HepG2 (cell line): Measurements from ENCODE around the gene PHRF1. TPM values are rescaled to one million over a fixed set of nuclear protein-coding genes. Genes with fewer than 3 reads are reported as not detected.

Experiments used
- CENPX ChIP-seq: sonication (generic); formaldehyde crosslinking; IDR thresholded peaks from 2 replicates; pipeline ENCODE4 v1.9.0; 2021; ENCODE audit warnings: mild to moderate bottlenecking, missing genetic modification reagents, moderate library complexity
- KAT2B ChIP-seq: fragments of 150-350 bp; IDR thresholded peaks from 2 replicates; pipeline ENCODE4 v1.6.1; 2014; ENCODE audit warnings: low read depth, low read length, borderline replicate concordance
- KDM5B ChIP-seq: sonication (generic); formaldehyde crosslinking; IDR thresholded peaks from 2 replicates; pipeline ENCODE4 v1.4.0; 2020; ENCODE audit warnings: missing genetic modification reagents, mild to moderate bottlenecking, borderline replicate concordance
- RBFOX2 ChIP-seq: fragments of 200-400 bp; formaldehyde crosslinking; IDR thresholded peaks from 2 replicates; pipeline ENCODE4 v1.6.1; 2017; ENCODE audit warnings: low read depth, mild to moderate bottlenecking, low read length
- ZBTB7B ChIP-seq: sonication (generic); formaldehyde crosslinking; IDR thresholded peaks from 2 replicates; pipeline ENCODE4 v1.4.0; 2020; ENCODE audit warnings: missing genetic modification reagents
- ZNF20 ChIP-seq: sonication (generic); formaldehyde crosslinking; IDR thresholded peaks from 2 replicates; pipeline ENCODE4 v1.4.0; 2020; ENCODE audit warnings: mild to moderate bottlenecking, moderate library complexity, missing genetic modification reagents
- ZNF558 ChIP-seq: sonication (generic); formaldehyde crosslinking; IDR thresholded peaks from 2 replicates; pipeline ENCODE4 v1.9.0; 2022; ENCODE audit warnings: mild to moderate bottlenecking, missing genetic modification reagents, borderline replicate concordance
- ZNF737 ChIP-seq: sonication (generic); formaldehyde crosslinking; IDR thresholded peaks from 2 replicates; pipeline ENCODE4 v1.5.0; 2020; ENCODE audit warnings: missing genetic modification reagents, mild to moderate bottlenecking, borderline replicate concordance
- polyA plus RNA-seq, 8 experiments: library from polyadenylated mRNA; depleted of rRNA in 3 of 8; stranded (reverse) in 7 of 8; unstranded in 1 of 8; fragments of >200 nt; fragmentation: Illumina TruSeq in 4 of 8; extraction: Trizol in 4 of 8; gene quantifications; 2 replicates each; pipeline versions ENCODE4 v1.2.1 to v1.2.3, GENCODE V29; 2011 to 2016; ENCODE audit warnings: low read depth in 4 of 8, missing spikeins in 1 of 8, mixed read lengths in 1 of 8; ENCODE audit not compliant: insufficient read depth in 1 of 8
- total RNA-seq, 5 experiments: library from RNA; depleted of rRNA; stranded (reverse); fragments of >200 nt; fragmentation: Illumina TruSeq; extraction: Trizol; gene quantifications; 2 replicates each; pipeline ENCODE4 v1.2.3, GENCODE V29; 2016; ENCODE audit warnings: low read depth in 1 of 5
- TF ChIP-seq, protein P1 (sequence below): sonication (generic); formaldehyde crosslinking; IDR thresholded peaks from 2 replicates; pipeline ENCODE4 v1.4.0; 2020; ENCODE audit warnings: missing genetic modification reagents
- TF ChIP-seq, protein P2 (sequence below): sonication (generic); formaldehyde crosslinking; IDR thresholded peaks from 2 replicates; pipeline ENCODE4 v1.8.0; 2022; ENCODE audit warnings: mild to moderate bottlenecking, missing genetic modification reagents; ENCODE audit not compliant: insufficient replicate concordance
- TF ChIP-seq, protein P3 (sequence below): sonication (generic); formaldehyde crosslinking; IDR thresholded peaks from 2 replicates; pipeline ENCODE4 v1.4.0; 2020; ENCODE audit warnings: mild to moderate bottlenecking, missing genetic modification reagents, borderline replicate concordance
- TF ChIP-seq, protein P4 (sequence below): sonication (generic); formaldehyde crosslinking; IDR thresholded peaks from 2 replicates; pipeline ENCODE4 v1.8.1; 2023; ENCODE audit warnings: mild to moderate bottlenecking, missing genetic modification reagents, borderline replicate concordance

PHRF1 gene
- total and polyA plus RNA-seq, 2 of the 13 experiments (the other 11 are each of a cell fraction or from before 2014, with no cell fraction given), result 8.2 to 16.7 TPM

DNA sequence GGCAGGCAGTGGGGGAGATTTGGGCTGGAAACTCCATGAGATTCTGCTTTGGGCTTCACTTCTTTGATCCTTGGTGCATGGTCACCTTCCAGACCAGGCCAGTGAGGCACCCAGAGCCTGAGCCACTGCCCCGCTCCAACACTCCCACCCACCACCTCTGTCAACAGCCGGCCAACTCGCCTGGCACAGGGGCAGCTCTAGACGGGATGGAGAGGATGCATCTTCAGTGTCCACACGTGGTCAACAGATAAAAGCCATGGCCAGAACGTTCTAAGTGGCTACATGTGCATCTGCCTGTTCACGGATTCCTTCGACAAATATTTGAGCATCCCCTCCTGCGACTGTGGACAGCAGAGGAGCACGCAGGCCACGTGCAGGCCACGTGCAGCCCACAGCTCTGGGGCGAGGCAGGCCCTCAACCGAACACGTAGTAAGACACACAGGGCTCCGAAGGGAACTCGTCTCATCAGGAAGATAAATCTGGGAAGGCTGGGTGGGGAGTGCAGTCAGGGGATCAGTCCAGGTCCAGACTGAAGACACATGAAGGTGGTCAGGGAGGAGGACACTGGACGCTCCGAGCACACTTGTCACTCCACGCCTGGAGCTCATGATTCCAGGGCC, 37.7 kb upstream of the PHRF1 start (continued):
- TF ChIP-seq, protein P1, sequence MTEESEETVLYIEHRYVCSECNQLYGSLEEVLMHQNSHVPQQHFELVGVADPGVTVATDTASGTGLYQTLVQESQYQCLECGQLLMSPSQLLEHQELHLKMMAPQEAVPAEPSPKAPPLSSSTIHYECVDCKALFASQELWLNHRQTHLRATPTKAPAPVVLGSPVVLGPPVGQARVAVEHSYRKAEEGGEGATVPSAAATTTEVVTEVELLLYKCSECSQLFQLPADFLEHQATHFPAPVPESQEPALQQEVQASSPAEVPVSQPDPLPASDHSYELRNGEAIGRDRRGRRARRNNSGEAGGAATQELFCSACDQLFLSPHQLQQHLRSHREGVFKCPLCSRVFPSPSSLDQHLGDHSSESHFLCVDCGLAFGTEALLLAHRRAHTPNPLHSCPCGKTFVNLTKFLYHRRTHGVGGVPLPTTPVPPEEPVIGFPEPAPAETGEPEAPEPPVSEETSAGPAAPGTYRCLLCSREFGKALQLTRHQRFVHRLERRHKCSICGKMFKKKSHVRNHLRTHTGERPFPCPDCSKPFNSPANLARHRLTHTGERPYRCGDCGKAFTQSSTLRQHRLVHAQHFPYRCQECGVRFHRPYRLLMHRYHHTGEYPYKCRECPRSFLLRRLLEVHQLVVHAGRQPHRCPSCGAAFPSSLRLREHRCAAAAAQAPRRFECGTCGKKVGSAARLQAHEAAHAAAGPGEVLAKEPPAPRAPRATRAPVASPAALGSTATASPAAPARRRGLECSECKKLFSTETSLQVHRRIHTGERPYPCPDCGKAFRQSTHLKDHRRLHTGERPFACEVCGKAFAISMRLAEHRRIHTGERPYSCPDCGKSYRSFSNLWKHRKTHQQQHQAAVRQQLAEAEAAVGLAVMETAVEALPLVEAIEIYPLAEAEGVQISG, result no peak
- TF ChIP-seq, protein P2, sequence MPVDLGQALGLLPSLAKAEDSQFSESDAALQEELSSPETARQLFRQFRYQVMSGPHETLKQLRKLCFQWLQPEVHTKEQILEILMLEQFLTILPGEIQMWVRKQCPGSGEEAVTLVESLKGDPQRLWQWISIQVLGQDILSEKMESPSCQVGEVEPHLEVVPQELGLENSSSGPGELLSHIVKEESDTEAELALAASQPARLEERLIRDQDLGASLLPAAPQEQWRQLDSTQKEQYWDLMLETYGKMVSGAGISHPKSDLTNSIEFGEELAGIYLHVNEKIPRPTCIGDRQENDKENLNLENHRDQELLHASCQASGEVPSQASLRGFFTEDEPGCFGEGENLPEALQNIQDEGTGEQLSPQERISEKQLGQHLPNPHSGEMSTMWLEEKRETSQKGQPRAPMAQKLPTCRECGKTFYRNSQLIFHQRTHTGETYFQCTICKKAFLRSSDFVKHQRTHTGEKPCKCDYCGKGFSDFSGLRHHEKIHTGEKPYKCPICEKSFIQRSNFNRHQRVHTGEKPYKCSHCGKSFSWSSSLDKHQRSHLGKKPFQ (CRISPR knock-in tag), result no peak
- TF ChIP-seq, protein P3, sequence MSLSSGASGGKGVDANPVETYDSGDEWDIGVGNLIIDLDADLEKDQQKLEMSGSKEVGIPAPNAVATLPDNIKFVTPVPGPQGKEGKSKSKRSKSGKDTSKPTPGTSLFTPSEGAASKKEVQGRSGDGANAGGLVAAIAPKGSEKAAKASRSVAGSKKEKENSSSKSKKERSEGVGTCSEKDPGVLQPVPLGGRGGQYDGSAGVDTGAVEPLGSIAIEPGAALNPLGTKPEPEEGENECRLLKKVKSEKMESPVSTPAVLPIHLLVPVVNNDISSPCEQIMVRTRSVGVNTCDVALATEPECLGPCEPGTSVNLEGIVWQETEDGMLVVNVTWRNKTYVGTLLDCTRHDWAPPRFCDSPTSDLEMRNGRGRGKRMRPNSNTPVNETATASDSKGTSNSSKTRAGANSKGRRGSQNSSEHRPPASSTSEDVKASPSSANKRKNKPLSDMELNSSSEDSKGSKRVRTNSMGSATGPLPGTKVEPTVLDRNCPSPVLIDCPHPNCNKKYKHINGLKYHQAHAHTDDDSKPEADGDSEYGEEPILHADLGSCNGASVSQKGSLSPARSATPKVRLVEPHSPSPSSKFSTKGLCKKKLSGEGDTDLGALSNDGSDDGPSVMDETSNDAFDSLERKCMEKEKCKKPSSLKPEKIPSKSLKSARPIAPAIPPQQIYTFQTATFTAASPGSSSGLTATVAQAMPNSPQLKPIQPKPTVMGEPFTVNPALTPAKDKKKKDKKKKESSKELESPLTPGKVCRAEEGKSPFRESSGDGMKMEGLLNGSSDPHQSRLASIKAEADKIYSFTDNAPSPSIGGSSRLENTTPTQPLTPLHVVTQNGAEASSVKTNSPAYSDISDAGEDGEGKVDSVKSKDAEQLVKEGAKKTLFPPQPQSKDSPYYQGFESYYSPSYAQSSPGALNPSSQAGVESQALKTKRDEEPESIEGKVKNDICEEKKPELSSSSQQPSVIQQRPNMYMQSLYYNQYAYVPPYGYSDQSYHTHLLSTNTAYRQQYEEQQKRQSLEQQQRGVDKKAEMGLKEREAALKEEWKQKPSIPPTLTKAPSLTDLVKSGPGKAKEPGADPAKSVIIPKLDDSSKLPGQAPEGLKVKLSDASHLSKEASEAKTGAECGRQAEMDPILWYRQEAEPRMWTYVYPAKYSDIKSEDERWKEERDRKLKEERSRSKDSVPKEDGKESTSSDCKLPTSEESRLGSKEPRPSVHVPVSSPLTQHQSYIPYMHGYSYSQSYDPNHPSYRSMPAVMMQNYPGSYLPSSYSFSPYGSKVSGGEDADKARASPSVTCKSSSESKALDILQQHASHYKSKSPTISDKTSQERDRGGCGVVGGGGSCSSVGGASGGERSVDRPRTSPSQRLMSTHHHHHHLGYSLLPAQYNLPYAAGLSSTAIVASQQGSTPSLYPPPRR, result no peak
- TF ChIP-seq KAT2B (no peak), CENPX (CRISPR knock-in tag) (no peak), ZNF558 (CRISPR knock-in tag) (no peak), ZNF737 (no peak), ZNF20 (no peak), KDM5B (no peak; the same call in 1 of the 2 replicates), ZBTB7B (CRISPR knock-in tag) (no peak), RBFOX2 (no peak)
- TF ChIP-seq, protein P4, sequence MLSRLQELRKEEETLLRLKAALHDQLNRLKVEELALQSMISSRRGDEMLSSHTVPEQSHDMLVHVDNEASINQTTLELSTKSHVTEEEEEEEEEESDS (CRISPR knock-in tag), result no peak
